ENCODE data around the gene INPP4A. TPM values are rescaled to one million over a fixed set of nuclear protein-coding genes. Genes with fewer than 3 reads are reported as not detected.

Gene INPP4A
- total and polyA plus RNA-seq, 10 of the 15 experiments (the other 5 are each of a cell fraction or from before 2014, with no cell fraction given) = 4.7 to 62.3 (median 36.9) TPM

DNA sequence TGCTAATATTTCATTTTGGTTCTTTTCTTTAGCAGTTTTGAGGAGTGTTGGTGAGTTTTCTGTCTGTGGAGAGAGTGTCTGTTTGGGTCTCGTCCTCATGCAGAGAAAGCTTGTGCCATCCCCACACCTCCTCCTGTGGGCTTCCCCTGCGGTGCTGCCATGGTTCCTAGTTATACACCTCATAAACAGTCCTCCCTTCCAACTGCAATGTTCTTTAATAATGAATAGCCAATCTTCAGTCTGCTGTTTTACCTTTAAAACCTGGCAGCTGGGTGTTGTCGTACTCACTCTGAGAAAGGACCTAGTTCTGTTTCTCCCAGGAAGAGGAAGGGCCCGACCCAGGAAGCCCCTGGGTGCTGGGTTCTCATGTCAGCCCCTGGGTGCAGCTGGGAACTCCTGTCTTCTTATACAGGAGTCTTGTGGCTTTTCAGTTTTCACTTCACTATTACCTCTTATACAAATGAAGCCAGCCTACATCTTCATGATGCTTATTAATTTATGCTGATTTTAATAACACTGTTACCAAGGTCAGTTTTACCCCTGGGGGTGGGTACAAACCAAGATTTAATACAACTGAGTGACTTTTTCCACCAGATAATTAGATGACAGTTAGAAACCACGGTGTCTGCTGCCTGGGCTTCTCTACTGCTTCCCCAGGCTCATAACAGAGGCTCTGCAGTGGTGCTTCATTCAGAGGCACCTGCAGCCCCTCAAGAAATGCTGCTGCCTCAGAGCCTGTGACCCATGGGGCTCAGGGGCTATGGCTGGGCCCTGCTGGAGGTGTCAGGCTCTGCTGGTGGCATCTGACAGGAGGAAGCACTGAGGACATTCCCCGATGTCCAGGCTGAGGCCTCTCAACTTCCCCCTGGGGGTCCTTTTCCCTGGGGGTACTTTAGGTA lies 104.5 kb downstream of the INPP4A start:
- ChIA-PET RAD21 (ENCODE audit: unreplicated experiment) (interaction anchor here (0.5 to 1.3 kb wide), 2 partner anchors 136 to 670 kb away, joined by 3 read pairs; no protein-coding TSS in a partner anchor), POLR2A (interaction anchor here (0.7 kb wide), 1 partner anchor 85 kb away, joined by 3 read pairs; no protein-coding TSS in a partner anchor), SMC1A (ENCODE audit: uncharacterized antibody, unreplicated experiment) (no interaction called here), CTCF (interaction anchor here (1.6 kb wide), 1 partner anchor 79 kb away, joined by 3 read pairs; no protein-coding TSS in a partner anchor)
- Histone ChIP-seq H3K9ac (ENCODE audit: control insufficient read depth, insufficient read depth, low read length) (peak overlapping the region; percentile 43; the same call in 1 of the 2 replicates), H4K20me1 (ENCODE audit: control insufficient read depth, insufficient read depth) (no peaks in the 10 kb centered on the region), H3K79me2 (ENCODE audit: control insufficient read depth, insufficient read depth, low read length) (no peaks in the 10 kb centered on the region), H3K27me3 (replicated peaks in 1 of 2; ENCODE audit: control insufficient read depth in 2 of 2, insufficient read depth in 2 of 2, low read length in 1 of 2) (no peaks in the 10 kb centered on the region), H3K9me3 (replicated peaks; ENCODE audit: control insufficient read depth, insufficient read depth, low read length) (no peaks in the 10 kb centered on the region), H3K4me1 (ENCODE audit: control insufficient read depth, insufficient read depth, low read length) (peaks cover 54% of the 10 kb centered on the region), H3K36me3 (ENCODE audit: control insufficient read depth in 2 of 2, insufficient read depth in 2 of 2, low read length in 1 of 2) (peaks cover 53 to 62% of the 10 kb centered on the region in 2 experiments), H2AFZ (ENCODE audit: control insufficient read depth, low read depth, low read length) (no peak overlapping the region), H3K4me2 (ENCODE audit: control insufficient read depth, insufficient read depth) (peak overlapping the region; percentile 54), H3K4me3 (no peak overlapping the region), H3K27ac (ENCODE audit: control insufficient read depth, insufficient read depth) (peak overlapping the region; percentile 67)
- WGBS (ENCODE audit: insufficient coverage, insufficient replicate concordance, low lambda C conversion rate, missing lambda C conversion rate) = 34% methylated on average over 6 of the region's 6 CpGs
- intact Hi-C loops (cut with micrococcal nuclease; ENCODE audit: unreplicated experiment) (loop anchor here (5.0 kb wide), 1 partner anchor 82 kb away; no protein-coding TSS in a partner anchor), in situ Hi-C loops (cut with MboI) (no loop called here)
- FAIRE-seq (no peak), DNase-seq (ENCODE audit: low read depth, low spot score) (no peak), ATAC-seq (peak; percentile 72)
- BruUV-seq (replicated peaks) = no TSS peak
- TF ChIP-seq RUNX3 (IDR thresholded peaks at IDR 0.05; ENCODE audit: low read length) (peak; percentile 48; the same call in 1 of the 2 replicates), SMARCA5 (IDR thresholded peaks at IDR 0.05) (0 out of 2 replicates have a peak, but pooled peaks have one; percentile 21), SPI1 (IDR thresholded peaks at IDR 0.05; ENCODE audit: borderline replicate concordance, insufficient read depth, low read depth, low read length) (0 out of 2 replicates have a peak, but pooled peaks have one; percentile 42), TCF12 (IDR thresholded peaks at IDR 0.05; ENCODE audit: low read depth, low read length) (0 out of 2 replicates have a peak, but pooled peaks have one; percentile 27), EED (IDR thresholded peaks at IDR 0.05; ENCODE audit: low read depth) (peak; percentile 66), ETV6 (conservative IDR thresholded peaks at IDR 0.05 in 1 of 2, IDR thresholded peaks at IDR 0.05 in 1 of 2; ENCODE audit: borderline replicate concordance in 1 of 2, low read depth in 1 of 2) (peak in 1 of 2 experiments; percentile 74; a peak in 1 of 4 replicates), POLR2AphosphoS5 (IDR thresholded peaks at IDR 0.05; ENCODE audit: low read length) (no peak)
- TF ChIP-seq, protein P1, sequence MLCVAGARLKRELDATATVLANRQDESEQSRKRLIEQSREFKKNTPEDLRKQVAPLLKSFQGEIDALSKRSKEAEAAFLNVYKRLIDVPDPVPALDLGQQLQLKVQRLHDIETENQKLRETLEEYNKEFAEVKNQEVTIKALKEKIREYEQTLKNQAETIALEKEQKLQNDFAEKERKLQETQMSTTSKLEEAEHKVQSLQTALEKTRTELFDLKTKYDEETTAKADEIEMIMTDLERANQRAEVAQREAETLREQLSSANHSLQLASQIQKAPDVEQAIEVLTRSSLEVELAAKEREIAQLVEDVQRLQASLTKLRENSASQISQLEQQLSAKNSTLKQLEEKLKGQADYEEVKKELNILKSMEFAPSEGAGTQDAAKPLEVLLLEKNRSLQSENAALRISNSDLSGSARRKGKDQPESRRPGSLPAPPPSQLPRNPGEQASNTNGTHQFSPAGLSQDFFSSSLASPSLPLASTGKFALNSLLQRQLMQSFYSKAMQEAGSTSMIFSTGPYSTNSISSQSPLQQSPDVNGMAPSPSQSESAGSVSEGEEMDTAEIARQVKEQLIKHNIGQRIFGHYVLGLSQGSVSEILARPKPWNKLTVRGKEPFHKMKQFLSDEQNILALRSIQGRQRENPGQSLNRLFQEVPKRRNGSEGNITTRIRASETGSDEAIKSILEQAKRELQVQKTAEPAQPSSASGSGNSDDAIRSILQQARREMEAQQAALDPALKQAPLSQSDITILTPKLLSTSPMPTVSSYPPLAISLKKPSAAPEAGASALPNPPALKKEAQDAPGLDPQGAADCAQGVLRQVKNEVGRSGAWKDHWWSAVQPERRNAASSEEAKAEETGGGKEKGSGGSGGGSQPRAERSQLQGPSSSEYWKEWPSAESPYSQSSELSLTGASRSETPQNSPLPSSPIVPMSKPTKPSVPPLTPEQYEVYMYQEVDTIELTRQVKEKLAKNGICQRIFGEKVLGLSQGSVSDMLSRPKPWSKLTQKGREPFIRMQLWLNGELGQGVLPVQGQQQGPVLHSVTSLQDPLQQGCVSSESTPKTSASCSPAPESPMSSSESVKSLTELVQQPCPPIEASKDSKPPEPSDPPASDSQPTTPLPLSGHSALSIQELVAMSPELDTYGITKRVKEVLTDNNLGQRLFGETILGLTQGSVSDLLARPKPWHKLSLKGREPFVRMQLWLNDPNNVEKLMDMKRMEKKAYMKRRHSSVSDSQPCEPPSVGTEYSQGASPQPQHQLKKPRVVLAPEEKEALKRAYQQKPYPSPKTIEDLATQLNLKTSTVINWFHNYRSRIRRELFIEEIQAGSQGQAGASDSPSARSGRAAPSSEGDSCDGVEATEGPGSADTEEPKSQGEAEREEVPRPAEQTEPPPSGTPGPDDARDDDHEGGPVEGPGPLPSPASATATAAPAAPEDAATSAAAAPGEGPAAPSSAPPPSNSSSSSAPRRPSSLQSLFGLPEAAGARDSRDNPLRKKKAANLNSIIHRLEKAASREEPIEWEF (IDR thresholded peaks at IDR 0.05; ENCODE audit: insufficient replicate concordance, low read depth, low read length) = peak; percentile 21
- TF ChIP-seq, protein P2, sequence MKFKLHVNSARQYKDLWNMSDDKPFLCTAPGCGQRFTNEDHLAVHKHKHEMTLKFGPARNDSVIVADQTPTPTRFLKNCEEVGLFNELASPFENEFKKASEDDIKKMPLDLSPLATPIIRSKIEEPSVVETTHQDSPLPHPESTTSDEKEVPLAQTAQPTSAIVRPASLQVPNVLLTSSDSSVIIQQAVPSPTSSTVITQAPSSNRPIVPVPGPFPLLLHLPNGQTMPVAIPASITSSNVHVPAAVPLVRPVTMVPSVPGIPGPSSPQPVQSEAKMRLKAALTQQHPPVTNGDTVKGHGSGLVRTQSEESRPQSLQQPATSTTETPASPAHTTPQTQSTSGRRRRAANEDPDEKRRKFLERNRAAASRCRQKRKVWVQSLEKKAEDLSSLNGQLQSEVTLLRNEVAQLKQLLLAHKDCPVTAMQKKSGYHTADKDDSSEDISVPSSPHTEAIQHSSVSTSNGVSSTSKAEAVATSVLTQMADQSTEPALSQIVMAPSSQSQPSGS (IDR thresholded peaks at IDR 0.05; ENCODE audit: low read length) = peak; percentile 31; the same call in 1 of the 2 replicates
- TF ChIP-seq, protein P3, sequence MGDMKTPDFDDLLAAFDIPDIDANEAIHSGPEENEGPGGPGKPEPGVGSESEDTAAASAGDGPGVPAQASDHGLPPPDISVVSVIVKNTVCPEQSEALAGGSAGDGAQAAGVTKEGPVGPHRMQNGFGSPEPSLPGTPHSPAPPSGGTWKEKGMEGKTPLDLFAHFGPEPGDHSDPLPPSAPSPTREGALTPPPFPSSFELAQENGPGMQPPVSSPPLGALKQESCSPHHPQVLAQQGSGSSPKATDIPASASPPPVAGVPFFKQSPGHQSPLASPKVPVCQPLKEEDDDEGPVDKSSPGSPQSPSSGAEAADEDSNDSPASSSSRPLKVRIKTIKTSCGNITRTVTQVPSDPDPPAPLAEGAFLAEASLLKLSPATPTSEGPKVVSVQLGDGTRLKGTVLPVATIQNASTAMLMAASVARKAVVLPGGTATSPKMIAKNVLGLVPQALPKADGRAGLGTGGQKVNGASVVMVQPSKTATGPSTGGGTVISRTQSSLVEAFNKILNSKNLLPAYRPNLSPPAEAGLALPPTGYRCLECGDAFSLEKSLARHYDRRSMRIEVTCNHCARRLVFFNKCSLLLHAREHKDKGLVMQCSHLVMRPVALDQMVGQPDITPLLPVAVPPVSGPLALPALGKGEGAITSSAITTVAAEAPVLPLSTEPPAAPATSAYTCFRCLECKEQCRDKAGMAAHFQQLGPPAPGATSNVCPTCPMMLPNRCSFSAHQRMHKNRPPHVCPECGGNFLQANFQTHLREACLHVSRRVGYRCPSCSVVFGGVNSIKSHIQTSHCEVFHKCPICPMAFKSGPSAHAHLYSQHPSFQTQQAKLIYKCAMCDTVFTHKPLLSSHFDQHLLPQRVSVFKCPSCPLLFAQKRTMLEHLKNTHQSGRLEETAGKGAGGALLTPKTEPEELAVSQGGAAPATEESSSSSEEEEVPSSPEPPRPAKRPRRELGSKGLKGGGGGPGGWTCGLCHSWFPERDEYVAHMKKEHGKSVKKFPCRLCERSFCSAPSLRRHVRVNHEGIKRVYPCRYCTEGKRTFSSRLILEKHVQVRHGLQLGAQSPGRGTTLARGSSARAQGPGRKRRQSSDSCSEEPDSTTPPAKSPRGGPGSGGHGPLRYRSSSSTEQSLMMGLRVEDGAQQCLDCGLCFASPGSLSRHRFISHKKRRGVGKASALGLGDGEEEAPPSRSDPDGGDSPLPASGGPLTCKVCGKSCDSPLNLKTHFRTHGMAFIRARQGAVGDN (IDR thresholded peaks at IDR 0.05) = peak; percentile 43; the same call in 1 of the 2 replicates

All from GM12878 (cell line).